Measurements from ENCODE around the gene VWA5B2. TPM values are rescaled to one million over a fixed set of nuclear protein-coding genes. Genes with fewer than 3 reads are reported as not detected.

Gene VWA5B2
- total and polyA plus RNA-seq, 2 experiments from 2014 or later = 0.66 TPM; not detected in 1

DNA sequence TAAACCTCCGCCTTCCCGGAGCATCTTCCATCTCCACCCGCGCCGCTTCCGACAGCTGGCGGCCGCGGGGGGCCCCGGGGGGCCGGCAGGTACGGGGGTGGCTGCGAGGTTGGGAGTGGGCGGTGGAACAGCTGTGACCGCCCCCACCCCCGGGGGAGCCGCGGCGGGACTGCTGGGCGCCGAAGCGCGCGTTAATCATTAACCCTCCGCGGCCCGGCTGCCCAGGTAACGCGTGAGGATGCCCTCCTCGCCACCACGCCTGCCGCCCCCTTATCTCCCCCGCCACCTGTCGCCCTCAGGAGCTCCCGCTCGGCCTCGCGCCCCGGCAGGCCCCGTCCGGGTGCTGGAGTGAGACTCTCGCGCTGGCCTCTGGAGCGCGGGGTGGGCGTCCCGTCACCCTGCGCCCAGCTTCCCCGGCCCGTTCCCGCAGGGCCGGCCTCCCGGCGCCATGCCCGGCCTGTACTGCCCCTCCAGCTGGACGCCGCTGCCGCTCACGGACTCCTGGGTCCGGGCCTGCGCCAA lies 757 bp downstream of the VWA5B2 start:
- Mint-ChIP-seq H3K27ac (no peak overlapping the region), H3K9me3 (no peaks in the 10 kb centered on the region; the same call in 2 of the 3 replicates), H3K27me3 (ENCODE audit: insufficient read depth, low read depth, poor library complexity) (peaks cover 58% of the 10 kb centered on the region), H3K4me3 (no peak overlapping the region; the same call in 2 of the 3 replicates), H3K36me3 (ENCODE audit: low read depth) (no peaks in the 10 kb centered on the region; the same call in 2 of the 3 replicates), H3K4me1 (peaks cover 5% of the 10 kb centered on the region)
- H3K36me3 ChIP-seq (ENCODE audit: insufficient read depth) = no peaks in the 10 kb centered on the region
- DNase-seq (ENCODE audit: low spot score) (peak; percentile 44), ATAC-seq (peak; percentile 12)
- no peaks in the 10 kb centered on the region for H3K79me2 ChIP-seq (replicated peaks; ENCODE audit: insufficient read depth)
- no peak overlapping the region for H3K27ac ChIP-seq (ENCODE audit: low read depth)
- H3K9me2 ChIP-seq (ENCODE audit: insufficient read depth) = no peaks in the 10 kb centered on the region
- H2AFZ ChIP-seq = peak overlapping the region; percentile 91
- H4K20me1 ChIP-seq (replicated peaks; ENCODE audit: insufficient read depth) = 0 out of 2 replicates have a peak, but pooled peaks cover 6% of the 10 kb centered on the region
- no peaks in the 10 kb centered on the region for H3F3A ChIP-seq (replicated peaks; ENCODE audit: low read depth)
- TF ChIP-seq, protein P1, sequence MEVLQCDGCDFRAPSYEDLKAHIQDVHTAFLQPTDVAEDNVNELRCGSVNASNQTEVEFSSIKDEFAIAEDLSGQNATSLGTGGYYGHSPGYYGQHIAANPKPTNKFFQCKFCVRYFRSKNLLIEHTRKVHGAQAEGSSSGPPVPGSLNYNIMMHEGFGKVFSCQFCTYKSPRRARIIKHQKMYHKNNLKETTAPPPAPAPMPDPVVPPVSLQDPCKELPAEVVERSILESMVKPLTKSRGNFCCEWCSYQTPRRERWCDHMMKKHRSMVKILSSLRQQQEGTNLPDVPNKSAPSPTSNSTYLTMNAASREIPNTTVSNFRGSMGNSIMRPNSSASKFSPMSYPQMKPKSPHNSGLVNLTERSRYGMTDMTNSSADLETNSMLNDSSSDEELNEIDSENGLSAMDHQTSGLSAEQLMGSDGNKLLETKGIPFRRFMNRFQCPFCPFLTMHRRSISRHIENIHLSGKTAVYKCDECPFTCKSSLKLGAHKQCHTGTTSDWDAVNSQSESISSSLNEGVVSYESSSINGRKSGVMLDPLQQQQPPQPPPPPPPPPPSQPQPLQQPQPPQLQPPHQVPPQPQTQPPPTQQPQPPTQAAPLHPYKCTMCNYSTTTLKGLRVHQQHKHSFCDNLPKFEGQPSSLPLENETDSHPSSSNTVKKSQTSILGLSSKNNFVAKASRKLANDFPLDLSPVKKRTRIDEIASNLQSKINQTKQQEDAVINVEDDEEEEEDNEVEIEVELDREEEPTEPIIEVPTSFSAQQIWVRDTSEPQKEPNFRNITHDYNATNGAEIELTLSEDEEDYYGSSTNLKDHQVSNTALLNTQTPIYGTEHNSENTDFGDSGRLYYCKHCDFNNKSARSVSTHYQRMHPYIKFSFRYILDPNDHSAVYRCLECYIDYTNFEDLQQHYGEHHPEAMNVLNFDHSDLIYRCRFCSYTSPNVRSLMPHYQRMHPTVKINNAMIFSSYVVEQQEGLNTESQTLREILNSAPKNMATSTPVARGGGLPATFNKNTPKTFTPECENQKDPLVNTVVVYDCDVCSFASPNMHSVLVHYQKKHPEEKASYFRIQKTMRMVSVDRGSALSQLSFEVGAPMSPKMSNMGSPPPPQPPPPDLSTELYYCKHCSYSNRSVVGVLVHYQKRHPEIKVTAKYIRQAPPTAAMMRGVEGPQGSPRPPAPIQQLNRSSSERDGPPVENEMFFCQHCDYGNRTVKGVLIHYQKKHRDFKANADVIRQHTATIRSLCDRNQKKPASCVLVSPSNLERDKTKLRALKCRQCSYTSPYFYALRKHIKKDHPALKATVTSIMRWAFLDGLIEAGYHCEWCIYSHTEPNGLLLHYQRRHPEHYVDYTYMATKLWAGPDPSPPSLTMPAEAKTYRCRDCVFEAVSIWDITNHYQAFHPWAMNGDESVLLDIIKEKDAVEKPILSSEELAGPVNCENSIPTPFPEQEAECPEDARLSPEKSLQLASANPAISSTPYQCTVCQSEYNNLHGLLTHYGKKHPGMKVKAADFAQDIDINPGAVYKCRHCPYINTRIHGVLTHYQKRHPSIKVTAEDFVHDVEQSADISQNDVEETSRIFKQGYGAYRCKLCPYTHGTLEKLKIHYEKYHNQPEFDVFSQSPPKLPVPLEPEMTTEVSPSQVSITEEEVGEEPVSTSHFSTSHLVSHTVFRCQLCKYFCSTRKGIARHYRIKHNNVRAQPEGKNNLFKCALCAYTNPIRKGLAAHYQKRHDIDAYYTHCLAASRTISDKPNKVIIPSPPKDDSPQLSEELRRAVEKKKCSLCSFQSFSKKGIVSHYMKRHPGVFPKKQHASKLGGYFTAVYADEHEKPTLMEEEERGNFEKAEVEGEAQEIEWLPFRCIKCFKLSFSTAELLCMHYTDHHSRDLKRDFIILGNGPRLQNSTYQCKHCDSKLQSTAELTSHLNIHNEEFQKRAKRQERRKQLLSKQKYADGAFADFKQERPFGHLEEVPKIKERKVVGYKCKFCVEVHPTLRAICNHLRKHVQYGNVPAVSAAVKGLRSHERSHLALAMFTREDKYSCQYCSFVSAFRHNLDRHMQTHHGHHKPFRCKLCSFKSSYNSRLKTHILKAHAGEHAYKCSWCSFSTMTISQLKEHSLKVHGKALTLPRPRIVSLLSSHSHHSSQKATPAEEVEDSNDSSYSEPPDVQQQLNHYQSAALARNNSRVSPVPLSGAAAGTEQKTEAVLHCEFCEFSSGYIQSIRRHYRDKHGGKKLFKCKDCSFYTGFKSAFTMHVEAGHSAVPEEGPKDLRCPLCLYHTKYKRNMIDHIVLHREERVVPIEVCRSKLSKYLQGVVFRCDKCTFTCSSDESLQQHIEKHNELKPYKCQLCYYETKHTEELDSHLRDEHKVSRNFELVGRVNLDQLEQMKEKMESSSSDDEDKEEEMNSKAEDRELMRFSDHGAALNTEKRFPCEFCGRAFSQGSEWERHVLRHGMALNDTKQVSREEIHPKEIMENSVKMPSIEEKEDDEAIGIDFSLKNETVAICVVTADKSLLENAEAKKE (CRISPR knock-in tag; IDR thresholded peaks at IDR 0.05) = no peak
- TF ChIP-seq, protein P2, sequence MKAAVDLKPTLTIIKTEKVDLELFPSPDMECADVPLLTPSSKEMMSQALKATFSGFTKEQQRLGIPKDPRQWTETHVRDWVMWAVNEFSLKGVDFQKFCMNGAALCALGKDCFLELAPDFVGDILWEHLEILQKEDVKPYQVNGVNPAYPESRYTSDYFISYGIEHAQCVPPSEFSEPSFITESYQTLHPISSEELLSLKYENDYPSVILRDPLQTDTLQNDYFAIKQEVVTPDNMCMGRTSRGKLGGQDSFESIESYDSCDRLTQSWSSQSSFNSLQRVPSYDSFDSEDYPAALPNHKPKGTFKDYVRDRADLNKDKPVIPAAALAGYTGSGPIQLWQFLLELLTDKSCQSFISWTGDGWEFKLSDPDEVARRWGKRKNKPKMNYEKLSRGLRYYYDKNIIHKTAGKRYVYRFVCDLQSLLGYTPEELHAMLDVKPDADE (IDR thresholded peaks at IDR 0.05) = no peak
- TF ChIP-seq EZH2 (IDR thresholded peaks at IDR 0.05; ENCODE audit: low read depth, unreplicated experiment) (peak; percentile 1), EZH2phosphoT487 (IDR thresholded peaks at IDR 0.05; ENCODE audit: unreplicated experiment) (peak; percentile 22)
- peak overlapping the region; percentile 90 for H3K4me2 ChIP-seq
- peak overlapping the region; percentile 63 for H3K4me3 ChIP-seq
- H3K4me1 ChIP-seq (ENCODE audit: insufficient read depth) = no peaks in the 10 kb centered on the region
- H3K27me3 ChIP-seq (ENCODE audit: insufficient read depth) = peaks cover 82% of the 10 kb centered on the region
